Thoracic aorta (tissue), 2 donors: ENCODE data around the gene VSTM2B. TPM values are rescaled to one million over a fixed set of nuclear protein-coding genes. Genes with fewer than 3 reads are reported as not detected.

ENCODE experiments used
- ATAC-seq: fragments of 150-250 bp; one replicate; pipeline ENCODE4 v1.8.0; 2017; ENCODE audit warnings: low read depth; ENCODE audit not compliant: insufficient number of reproducible peaks, low FRiP score
- DNase-seq: peaks from one replicate; pipeline ENCODE4 v3.0.0-alpha.2; 2020; ENCODE audit warnings: low spot score
- H3K27ac ChIP-seq, 2 donors: fragments of 200-600 bp; sonication (generic); 1 replicate in 1 of 2; 2 replicates in 1 of 2; pipeline ENCODE4 v1.5.1; 2016; ENCODE audit warnings: mild to moderate bottlenecking in 2 of 2, moderate library complexity in 2 of 2
- H3K27me3 ChIP-seq: fragments of 200-600 bp; sonication (generic); replicated peaks from 2 replicates; pipeline ENCODE4 v1.6.0; 2016; ENCODE audit warnings: mild to moderate bottlenecking; ENCODE audit not compliant: insufficient read depth
- H3K36me3 ChIP-seq: fragments of 200-600 bp; sonication (generic); one replicate; pipeline ENCODE4 v1.5.1; 2016
- H3K4me1 ChIP-seq, 2 donors: fragments of 200-600 bp; sonication (generic); 1 replicate in 1 of 2; 2 replicates in 1 of 2; pipeline versions ENCODE4 v1.5.1 to v1.6.0; 2016; ENCODE audit warnings: low read depth in 2 of 2, mild to moderate bottlenecking in 1 of 2; ENCODE audit not compliant: control insufficient read depth in 1 of 2
- H3K4me3 ChIP-seq: fragments of 200-600 bp; sonication (generic); 2 replicates; pipeline ENCODE4 v1.5.1; 2016; ENCODE audit warnings: mild to moderate bottlenecking
- H3K9me3 ChIP-seq: fragments of 200-600 bp; sonication (generic); 2 replicates; pipeline ENCODE4 v1.5.1; 2016
- CTCF ChIP-seq: fragments of 200-600 bp; sonication (generic); IDR thresholded peaks from one replicate; pipeline ENCODE4 v1.5.1; 2019; ENCODE audit warnings: antibody characterized with exemption
- total RNA-seq, 2 donors: library from RNA; depleted of rRNA; stranded (reverse); fragments of >200 nt; gene quantifications; one replicate each; pipeline versions ENCODE4 v1.1.0 to v1.2.3, GENCODE V29; 2016

Gene VSTM2B
- total RNA-seq, 2 donors from 2014 or later, result not detected

- Histone ChIP-seq H3K4me1 (no peaks in the 10 kb centered on the region), H3K36me3 (no peaks in the 10 kb centered on the region), H3K27me3 (no peaks in the 10 kb centered on the region), H3K9me3 (no peaks in the 10 kb centered on the region), H3K4me3 (no peak overlapping the region), H3K27ac (no peak overlapping the region)
- DNase-seq, result no peak
- no peak for TF ChIP-seq CTCF
- ATAC-seq, result no peak
Observed at GRCh38 chr19:29546583-29547190, 20.9 kb downstream of the VSTM2B start.

- DNase-seq (no peak), ATAC-seq (no peak)
- no peak for TF ChIP-seq CTCF
- H3K4me3 ChIP-seq, result no peak overlapping the region
- H3K9me3 ChIP-seq, result no peaks in the 10 kb centered on the region
- no peak overlapping the region for H3K27ac ChIP-seq
- H3K27me3 ChIP-seq, result no peaks in the 10 kb centered on the region
- H3K36me3 ChIP-seq, result no peaks in the 10 kb centered on the region
- H3K4me1 ChIP-seq, result no peaks in the 10 kb centered on the region
Observed at GRCh38 chr19:29547361-29547960, 21.7 kb downstream of the VSTM2B start.

GRCh38 chr19:29547981-29548380 is 22.2 kb downstream of the VSTM2B start:
- Histone ChIP-seq H3K4me3 (no peak overlapping the region), H3K27ac (no peak overlapping the region), H3K36me3 (no peaks in the 10 kb centered on the region), H3K4me1 (no peaks in the 10 kb centered on the region), H3K9me3 (no peaks in the 10 kb centered on the region), H3K27me3 (no peaks in the 10 kb centered on the region)
- ATAC-seq (no peak), DNase-seq (no peak)
- no peak for TF ChIP-seq CTCF

GRCh38 chr19:29548483-29549085 is 22.8 kb downstream of the VSTM2B start:
- ATAC-seq (no peak), DNase-seq (no peak)
- TF ChIP-seq CTCF, result no peak
- Histone ChIP-seq H3K9me3 (no peaks in the 10 kb centered on the region), H3K27ac (no peak overlapping the region), H3K4me3 (no peak overlapping the region), H3K4me1 (no peaks in the 10 kb centered on the region), H3K36me3 (no peaks in the 10 kb centered on the region), H3K27me3 (no peaks in the 10 kb centered on the region)

GRCh38 chr19:29549105-29550070 is 23.6 kb downstream of the VSTM2B start:
- ATAC-seq (no peak), DNase-seq (no peak)
- Histone ChIP-seq H3K27ac (no peak overlapping the region), H3K4me1 (no peaks in the 10 kb centered on the region), H3K27me3 (no peaks in the 10 kb centered on the region), H3K4me3 (no peak overlapping the region), H3K9me3 (no peaks in the 10 kb centered on the region), H3K36me3 (no peaks in the 10 kb centered on the region)
- no peak for TF ChIP-seq CTCF
